Kidney (tissue), 14 donors: Measurements from ENCODE around the gene MIF4GD. TPM values are rescaled to one million over a fixed set of nuclear protein-coding genes. Genes with fewer than 3 reads are reported as not detected.
"Not testable (repeated sequence)": the region's sequence is repeated elsewhere in the genome, so short reads cannot be mapped to it uniquely, and the experiment has no call there.

Source experiments
- DNase-seq, 5 donors: peaks; one replicate each; pipeline ENCODE4 v3.0.0-alpha.2; 2013 to 2020
- FAIRE-seq: peaks from 2 replicates; lab custom pipeline; 2012; peaks lifted over from hg19 to GRCh38; lab: Jason Lieb, UNC
- H3K27ac ChIP-seq, 2 donors: one replicate each; pipeline ENCODE4 v1.7.0; 2013; ENCODE audit warnings: low read depth in 2 of 2, low read length in 2 of 2, inconsistent platforms in 1 of 2
- H3K27me3 ChIP-seq: one replicate; pipeline ENCODE4 v1.7.1; 2013; ENCODE audit warnings: low read length, inconsistent platforms; ENCODE audit not compliant: control insufficient read depth, insufficient read depth
- H3K36me3 ChIP-seq, 3 donors: one replicate each; pipeline versions ENCODE4 v1.7.0 to v1.7.1; 2013; ENCODE audit warnings: low read length in 3 of 3, control low read depth in 1 of 3, inconsistent platforms in 1 of 3; ENCODE audit not compliant: insufficient read depth in 3 of 3, control insufficient read depth in 2 of 3
- H3K4me1 ChIP-seq, 3 donors: one replicate each; pipeline versions ENCODE4 v1.7.0 to v1.7.1; 2013; ENCODE audit warnings: low read length in 3 of 3, inconsistent platforms in 1 of 3, low read depth in 1 of 3; ENCODE audit not compliant: control insufficient read depth in 2 of 3, insufficient read depth in 2 of 3
- H3K4me3 ChIP-seq, 3 donors: one replicate each; pipeline versions ENCODE4 v1.7.0 to v1.8.1; 2013; ENCODE audit warnings: low read length in 3 of 3, control low read depth in 1 of 3, inconsistent platforms in 1 of 3
- H3K9ac ChIP-seq, 3 donors: one replicate each; pipeline versions ENCODE4 v1.7.0 to v1.7.1; 2013; ENCODE audit warnings: low read length in 3 of 3, control low read depth in 1 of 3, inconsistent platforms in 1 of 3
- H3K9me3 ChIP-seq, 3 donors: one replicate each; pipeline versions ENCODE4 v1.7.0 to v1.7.1; 2013; ENCODE audit warnings: low read length in 3 of 3, control low read depth in 1 of 3, inconsistent platforms in 1 of 3; ENCODE audit not compliant: control insufficient read depth in 2 of 3, insufficient read depth in 1 of 3
- CTCF ChIP-seq: IDR thresholded peaks from 3 replicates; pipeline ENCODE4 v1.5.1; 2012; ENCODE audit warnings: mild to moderate bottlenecking, moderate library complexity, borderline replicate concordance; ENCODE audit not compliant: insufficient read depth; ENCODE audit errors: extremely low read depth
- intact Hi-C: fragments of 100-400 bp; cut with DNase I; formaldehyde crosslinking; loops from one replicate; pipeline ENCODE4 v1.11.1; 2022
- polyA plus RNA-seq: library from polyadenylated mRNA; stranded (reverse); fragments of 350-450 nt; fragmentation: Illumina TruSeq; extraction: RNeasy Lipid Tissue Mini Kit (QIAGEN cat#74804); gene quantifications from one replicate; pipeline ENCODE4 v1.2.3, GENCODE V29; 2014; ENCODE audit warnings: low read depth, low replicate concordance; ENCODE audit not compliant: insufficient read depth
- total RNA-seq: library from RNA; stranded (reverse); fragmentation: NEBNext Ultra II Directional; extraction: Animal tissue kit (Norgen Biotek cat#: 25700); gene quantifications from one replicate; pipeline ENCODE4 v1.2.1, GENCODE V29; 2021
- donor health status: control.
- donor health status: control.
- donor health status: control.
- donor health status: control.
- donor health status: control.
- donor health status: DM: yes; HTN: yes; CAD: no.
- donor health status: Normal renal cell carcinoma (clear cell type).

Gene MIF4GD
- total and polyA plus RNA-seq, 2 donors from 2014 or later: 28.2 to 30.1 TPM

GRCh38 chr17:75261336-75262111, 9.5 kb downstream of the MIF4GD start, which contains the start of the genes GGA3 and MRPS7:
GGA3 (minus strand) TSS chr17:75261606; CDS start chr17:75261587, 19 bp downstream.
MRPS7 (plus strand) TSS chr17:75261879; CDS start chr17:75261901, 22 bp downstream.
- peak within 1 kb of the TSS; percentile 95 to 100 (median 99) for H3K9ac ChIP-seq
- no peaks in the 10 kb centered on the region for H3K27me3 ChIP-seq
- peak within 1 kb of the TSS; percentile 99 for H3K27ac ChIP-seq
- FAIRE-seq: no peak
- no peak for TF ChIP-seq CTCF
- intact Hi-C loops: no loop called here
- peak; percentile 95 to 98 (median 98) for DNase-seq
- peak within 1 kb of the TSS; percentile 96 to 99 (median 97) for H3K4me3 ChIP-seq
- no peaks in the 10 kb centered on the region for H3K9me3 ChIP-seq
- H3K36me3 ChIP-seq: peaks cover 6 to 14% (median 14%) of the 10 kb centered on the region in 3 donors
- H3K4me1 ChIP-seq: peaks cover 5 to 21% (median 5%) of the 10 kb centered on the region in 3 donors

- DNase-seq (no peak), FAIRE-seq (no peak)
- H3K9ac ChIP-seq: peak overlapping the region; percentile 65 to 100 (median 99)
- H3K36me3 ChIP-seq: peaks cover 2 to 8% (median 6%) of the 10 kb centered on the region in 3 donors
- no peaks in the 10 kb centered on the region for H3K27me3 ChIP-seq
- intact Hi-C loops: no loop called here
- H3K27ac ChIP-seq: peak overlapping the region; percentile 99
- peak overlapping the region; percentile 80 to 99 (median 97) for H3K4me3 ChIP-seq
- peaks cover 5 to 21% (median 5%) of the 10 kb centered on the region in 3 donors for H3K4me1 ChIP-seq
- no peaks in the 10 kb centered on the region for H3K9me3 ChIP-seq
- no peak for TF ChIP-seq CTCF
These were observed 10.2 kb downstream of the MIF4GD start for GRCh38 chr17:75260641-75261335.

GRCh38 chr17:75257228-75257627, 13.8 kb downstream of the MIF4GD start:
- FAIRE-seq, H3K27me3 ChIP-seq, H3K36me3 ChIP-seq: not testable (repeated sequence)

GRCh38 chr17:75255954-75256698, 14.9 kb downstream of the MIF4GD start:
- H3K27me3 ChIP-seq, H3K4me3 ChIP-seq, intact Hi-C loops, H3K9me3 ChIP-seq, H3K27ac ChIP-seq, H3K9ac ChIP-seq, FAIRE-seq, DNase-seq, H3K36me3 ChIP-seq: not testable (repeated sequence)
- H3K4me1 ChIP-seq: peaks cover 0 to 14% (median 5%) of the 10 kb centered on the region in 3 donors

More at GRCh38 chr17:75257228-75257627, 13.8 kb downstream of the MIF4GD start:
- H3K27ac ChIP-seq, H3K9me3 ChIP-seq, H3K9ac ChIP-seq, H3K4me3 ChIP-seq, intact Hi-C loops, DNase-seq: not testable (repeated sequence)
- peaks cover 0 to 15% (median 5%) of the 10 kb centered on the region in 3 donors for H3K4me1 ChIP-seq
